Osteocyte (in vitro differentiated cells): ENCODE results near the gene LCLAT1. TPM values are rescaled to one million over a fixed set of nuclear protein-coding genes. Genes with fewer than 3 reads are reported as not detected.

Experiments used
- DNase-seq: peaks from one replicate; pipeline ENCODE4 v3.0.0; 2021; ENCODE audit warnings: mixed read lengths; ENCODE audit not compliant: unreplicated experiment; ENCODE audit errors: extremely low spot score
- H3K27ac Mint-ChIP-seq: one replicate; pipeline ENCODE4 v1.8.0; 2021; ENCODE audit warnings: mild to moderate bottlenecking, mixed read lengths; ENCODE audit not compliant: unreplicated experiment
- H3K27me3 Mint-ChIP-seq: one replicate; pipeline ENCODE4 v1.8.0; 2021; ENCODE audit warnings: mixed read lengths; ENCODE audit not compliant: unreplicated experiment
- H3K36me3 Mint-ChIP-seq: one replicate; pipeline ENCODE4 v1.8.0; 2021; ENCODE audit warnings: mixed read lengths; ENCODE audit not compliant: unreplicated experiment
- H3K4me1 Mint-ChIP-seq: one replicate; pipeline ENCODE4 v1.8.0; 2021; ENCODE audit warnings: mixed read lengths; ENCODE audit not compliant: unreplicated experiment
- H3K4me3 Mint-ChIP-seq: one replicate; pipeline ENCODE4 v1.8.0; 2021; ENCODE audit warnings: mild to moderate bottlenecking, moderate library complexity, mixed read lengths; ENCODE audit not compliant: unreplicated experiment
- H3K9me3 Mint-ChIP-seq: one replicate; pipeline ENCODE4 v1.8.0; 2021; ENCODE audit warnings: mixed read lengths; ENCODE audit not compliant: unreplicated experiment
- total RNA-seq: library from RNA; stranded (reverse); gene quantifications from 2 replicates; pipeline ENCODE4 v1.2.1, GENCODE V29; 2021
- TF ChIP-seq, protein P1 (sequence below): fragments of 200-600 bp; sonication (generic); IDR thresholded peaks from 2 replicates; pipeline ENCODE4 v1.5.0; 2021; ENCODE audit warnings: antibody characterized with exemption, mild to moderate bottlenecking, moderate library complexity

Gene LCLAT1
- total RNA-seq, 1 donor from 2014 or later, result 13.6 TPM

GRCh38 chr2:30566631-30567030 is 119.6 kb downstream of the LCLAT1 start:
- peaks cover 5% of the 10 kb centered on the region for H3K4me1 Mint-ChIP-seq
- peaks cover 5% of the 10 kb centered on the region for H3K36me3 Mint-ChIP-seq
- TF ChIP-seq, protein P1, sequence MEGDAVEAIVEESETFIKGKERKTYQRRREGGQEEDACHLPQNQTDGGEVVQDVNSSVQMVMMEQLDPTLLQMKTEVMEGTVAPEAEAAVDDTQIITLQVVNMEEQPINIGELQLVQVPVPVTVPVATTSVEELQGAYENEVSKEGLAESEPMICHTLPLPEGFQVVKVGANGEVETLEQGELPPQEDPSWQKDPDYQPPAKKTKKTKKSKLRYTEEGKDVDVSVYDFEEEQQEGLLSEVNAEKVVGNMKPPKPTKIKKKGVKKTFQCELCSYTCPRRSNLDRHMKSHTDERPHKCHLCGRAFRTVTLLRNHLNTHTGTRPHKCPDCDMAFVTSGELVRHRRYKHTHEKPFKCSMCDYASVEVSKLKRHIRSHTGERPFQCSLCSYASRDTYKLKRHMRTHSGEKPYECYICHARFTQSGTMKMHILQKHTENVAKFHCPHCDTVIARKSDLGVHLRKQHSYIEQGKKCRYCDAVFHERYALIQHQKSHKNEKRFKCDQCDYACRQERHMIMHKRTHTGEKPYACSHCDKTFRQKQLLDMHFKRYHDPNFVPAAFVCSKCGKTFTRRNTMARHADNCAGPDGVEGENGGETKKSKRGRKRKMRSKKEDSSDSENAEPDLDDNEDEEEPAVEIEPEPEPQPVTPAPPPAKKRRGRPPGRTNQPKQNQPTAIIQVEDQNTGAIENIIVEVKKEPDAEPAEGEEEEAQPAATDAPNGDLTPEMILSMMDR, result no peak
- no peaks in the 10 kb centered on the region for H3K27me3 Mint-ChIP-seq
- no peak for DNase-seq
- H3K9me3 Mint-ChIP-seq, result no peaks in the 10 kb centered on the region
- H3K27ac Mint-ChIP-seq, result no peak overlapping the region
- no peak overlapping the region for H3K4me3 Mint-ChIP-seq

- Mint-ChIP-seq H3K27ac (no peak overlapping the region), H3K36me3 (peaks cover 3% of the 10 kb centered on the region), H3K4me3 (no peak overlapping the region), H3K9me3 (no peaks in the 10 kb centered on the region), H3K27me3 (no peaks in the 10 kb centered on the region), H3K4me1 (peaks cover 5% of the 10 kb centered on the region)
- TF ChIP-seq, protein P1, result no peak
- no peak for DNase-seq
Measured at GRCh38 chr2:30567317-30567716, 120.3 kb downstream of the LCLAT1 start.

- DNase-seq, result no peak
- Mint-ChIP-seq H3K36me3 (peaks cover 2% of the 10 kb centered on the region), H3K27ac (no peak overlapping the region), H3K9me3 (no peaks in the 10 kb centered on the region), H3K4me3 (no peak overlapping the region), H3K27me3 (no peaks in the 10 kb centered on the region), H3K4me1 (peaks cover 5% of the 10 kb centered on the region)
- TF ChIP-seq, protein P1, result no peak
Measured at GRCh38 chr2:30569946-30570345, 122.9 kb downstream of the LCLAT1 start.

GRCh38 chr2:30577151-30577550 is 130.1 kb downstream of the LCLAT1 start:
- H3K36me3 Mint-ChIP-seq, result peaks cover 6% of the 10 kb centered on the region
- no peaks in the 10 kb centered on the region for H3K27me3 Mint-ChIP-seq

GRCh38 chr2:30580391-30580790 is 133.3 kb downstream of the LCLAT1 start:
- no peak for DNase-seq

More at GRCh38 chr2:30577151-30577550, 130.1 kb downstream of the LCLAT1 start:
- Mint-ChIP-seq H3K9me3 (no peaks in the 10 kb centered on the region), H3K4me1 (no peaks in the 10 kb centered on the region), H3K27ac (no peak overlapping the region), H3K4me3 (no peak overlapping the region)
- DNase-seq, result no peak
- TF ChIP-seq, protein P1, result no peak

More at GRCh38 chr2:30580391-30580790, 133.3 kb downstream of the LCLAT1 start:
- no peaks in the 10 kb centered on the region for H3K4me1 Mint-ChIP-seq
- H3K27me3 Mint-ChIP-seq, result no peaks in the 10 kb centered on the region
- peaks cover under 1% of the 10 kb centered on the region for H3K36me3 Mint-ChIP-seq
- H3K27ac Mint-ChIP-seq, result no peak overlapping the region
- TF ChIP-seq, protein P1, result no peak
- H3K9me3 Mint-ChIP-seq, result no peaks in the 10 kb centered on the region
- no peak overlapping the region for H3K4me3 Mint-ChIP-seq
